Testis (tissue), 3 donors: Measurements from ENCODE around the gene DRC7. TPM values are rescaled to one million over a fixed set of nuclear protein-coding genes. Genes with fewer than 3 reads are reported as not detected.

Source experiments
- DNase-seq: peaks from one replicate; pipeline ENCODE4 v3.0.0-alpha.2; 2019
- H3K27ac ChIP-seq, 2 donors: fragments of 200-600 bp; sonication (generic); one replicate each; pipeline ENCODE4 v1.5.1; 2019
- H3K27me3 ChIP-seq: fragments of 200-600 bp; sonication (generic); one replicate; pipeline ENCODE4 v1.5.1; 2019
- H3K36me3 ChIP-seq: fragments of 200-600 bp; sonication (generic); one replicate; pipeline ENCODE4 v1.5.1; 2017; ENCODE audit warnings: low read depth; ENCODE audit errors: missing control alignments
- H3K4me1 ChIP-seq: fragments of 200-600 bp; sonication (generic); one replicate; pipeline ENCODE4 v1.5.1; 2019
- H3K4me3 ChIP-seq, 2 donors: fragments of 200-600 bp; sonication (generic); one replicate each; pipeline ENCODE4 v1.5.1; 2017 to 2019
- H3K9me3 ChIP-seq: fragments of 200-600 bp; sonication (generic); one replicate; pipeline ENCODE4 v1.5.1; 2017
- CTCF ChIP-seq, 3 experiments: fragments of 450-650 bp in 2 of 3; fragments of 200-600 bp in 1 of 3; sonication (generic) in 1 of 3; IDR thresholded peaks; one replicate each; pipeline ENCODE4 v1.5.1; 2016 to 2019; ENCODE audit warnings: antibody characterized with exemption in 3 of 3, mild to moderate bottlenecking in 2 of 3, moderate library complexity in 1 of 3
- POLR2A ChIP-seq: fragments of 450-650 bp; IDR thresholded peaks from one replicate; pipeline ENCODE4 v1.6.1; 2017; ENCODE audit warnings: antibody characterized with exemption, mild to moderate bottlenecking, moderate library complexity
- WGBS, 2 donors: methylation state at CpG; one replicate each; pipeline ENCODE4 v1.1.5; 2018; 5-methylcytosine and 5-hydroxymethylcytosine counted together
- intact Hi-C: fragments of 100-400 bp; cut with DNase I; formaldehyde crosslinking; loops from one replicate; pipeline ENCODE4 v1.15.1; 2023; ENCODE audit warnings: low total_unique reads
- polyA plus RNA-seq: library from polyadenylated mRNA; stranded (reverse); fragments of 350-450 nt; fragmentation: Illumina TruSeq; extraction: RNeasy Lipid Tissue Mini Kit (QIAGEN cat#74804); gene quantifications from one replicate; pipeline ENCODE4 v1.2.3, GENCODE V29; 2014; ENCODE audit warnings: low read depth, low replicate concordance; ENCODE audit not compliant: insufficient read depth
- total RNA-seq, 2 donors: library from RNA; depleted of rRNA; stranded (reverse); fragments of >200 nt; gene quantifications; one replicate each; pipeline ENCODE4 v1.2.3, GENCODE V29; 2016

Gene DRC7
- total and polyA plus RNA-seq, 3 donors from 2014 or later, result 35.4 to 199 (median 62.7) TPM

GRCh38 chr16:57663917-57664661, 30.5 kb upstream of the DRC7 start:
- intact Hi-C loops, result no loop called here
- no peak for DNase-seq
- WGBS, 2 donors, result 87 to 96% methylated on average over 14 to 15 of the region's 15 CpGs

DNA sequence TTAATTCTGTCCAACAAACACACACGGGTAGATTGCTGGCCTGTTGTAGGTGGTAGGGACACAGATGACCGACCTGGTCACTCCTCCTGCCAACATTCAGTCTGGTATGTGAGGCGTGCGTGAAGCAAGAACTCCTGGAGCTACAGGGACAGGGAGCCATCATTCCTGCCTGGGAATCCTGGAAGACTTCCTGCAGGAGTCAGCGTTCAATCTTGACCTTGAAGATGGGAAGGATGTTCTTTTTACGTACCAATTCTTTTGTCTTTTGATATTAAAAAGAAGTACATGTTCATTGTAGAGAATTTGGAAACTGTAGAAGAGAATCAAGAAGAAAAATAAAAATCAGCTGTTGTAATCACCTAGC, 30.0 kb upstream of the DRC7 start:
- intact Hi-C loops, result no loop called here

More at GRCh38 chr16:57663917-57664661, 30.5 kb upstream of the DRC7 start:
- Histone ChIP-seq H3K9me3 (no peaks in the 10 kb centered on the region), H3K27me3 (no peaks in the 10 kb centered on the region), H3K4me3 (no peak overlapping the region), H3K36me3 (no peaks in the 10 kb centered on the region), H3K4me1 (no peaks in the 10 kb centered on the region), H3K27ac (no peak overlapping the region)
- no peak for TF ChIP-seq POLR2A
- TF ChIP-seq CTCF (IDR thresholded peaks at IDR 0.05), result no peak

DNA sequence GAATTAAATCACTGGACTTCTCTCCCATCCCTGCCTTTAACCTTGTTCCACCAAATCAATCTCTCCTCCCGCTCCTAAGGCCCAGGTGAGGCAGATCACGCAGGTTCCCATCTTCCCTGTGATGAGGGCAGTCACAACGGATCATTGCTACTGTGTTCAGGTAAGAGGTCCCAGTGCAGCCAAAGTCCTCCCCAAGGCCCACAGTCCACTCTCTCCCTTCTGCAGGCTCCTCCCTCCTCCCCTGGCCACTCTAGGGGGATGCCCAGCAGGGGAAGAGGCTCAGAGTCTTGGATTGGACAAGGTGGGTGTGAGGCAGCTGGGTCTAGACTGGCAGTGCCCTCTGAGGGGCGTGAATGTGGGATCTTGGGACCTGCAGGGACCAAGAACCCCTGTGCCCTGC, 29.1 kb upstream of the DRC7 start:
- Histone ChIP-seq H3K4me3 (no peak overlapping the region), H3K27me3 (no peaks in the 10 kb centered on the region), H3K4me1 (no peaks in the 10 kb centered on the region), H3K36me3 (no peaks in the 10 kb centered on the region), H3K9me3 (no peaks in the 10 kb centered on the region), H3K27ac (no peak overlapping the region)
- TF ChIP-seq CTCF (IDR thresholded peaks at IDR 0.05), result no peak
- no peak for TF ChIP-seq POLR2A
- intact Hi-C loops, result no loop called here
- DNase-seq, result no peak
- WGBS, 2 donors, result 91 to 100% methylated on average over 1 to 4 of the region's 4 CpGs

More for the DNA sequence above, 30.0 kb upstream of the DRC7 start:
- Histone ChIP-seq H3K27me3 (no peaks in the 10 kb centered on the region), H3K4me3 (no peak overlapping the region), H3K27ac (no peak overlapping the region), H3K4me1 (no peaks in the 10 kb centered on the region), H3K9me3 (no peaks in the 10 kb centered on the region), H3K36me3 (no peaks in the 10 kb centered on the region)
- no peak for DNase-seq
- TF ChIP-seq POLR2A, result no peak
- TF ChIP-seq CTCF (IDR thresholded peaks at IDR 0.05), result no peak
- WGBS, 2 donors, result 72 to 74% methylated on average over 6 of the region's 6 CpGs

GRCh38 chr16:57666353-57667047, 28.1 kb upstream of the DRC7 start:
- H3K36me3 ChIP-seq, result no peaks in the 10 kb centered on the region
- no peak overlapping the region for H3K4me3 ChIP-seq
- DNase-seq, result no peak
- H3K27me3 ChIP-seq, result no peaks in the 10 kb centered on the region
- no peak overlapping the region for H3K27ac ChIP-seq
- 89% methylated on average over 6 to 11 of the region's 11 CpGs for WGBS, 2 donors
- TF ChIP-seq CTCF (IDR thresholded peaks at IDR 0.05) (no peak), POLR2A (no peak)
- H3K4me1 ChIP-seq, result no peaks in the 10 kb centered on the region
- intact Hi-C loops, result no loop called here
- H3K9me3 ChIP-seq, result no peaks in the 10 kb centered on the region
